Gastrocnemius medialis (tissue), 4 donors: Measurements from ENCODE around the gene NPAS3.

ENCODE experiments used
- POLR2A ChIP-seq, 2 donors: fragments of 450-650 bp; IDR thresholded peaks; one replicate each; pipeline ENCODE4 v1.6.1; 2017; ENCODE audit warnings: antibody characterized with exemption in 2 of 2, mild to moderate bottlenecking in 2 of 2, moderate library complexity in 2 of 2
- TF ChIP-seq, protein P1 (sequence below), 5 experiments: fragments of 450-650 bp in 3 of 5; fragments of 200-600 bp in 2 of 5; sonication (generic) in 2 of 5; IDR thresholded peaks in 4 of 5; conservative IDR thresholded peaks in 1 of 5; 1 replicate in 4 of 5; 2 replicates in 1 of 5; pipeline ENCODE4 v1.5.1; 2016 to 2019; ENCODE audit warnings: antibody characterized with exemption in 5 of 5, mild to moderate bottlenecking in 3 of 5, moderate library complexity in 3 of 5

DNA sequence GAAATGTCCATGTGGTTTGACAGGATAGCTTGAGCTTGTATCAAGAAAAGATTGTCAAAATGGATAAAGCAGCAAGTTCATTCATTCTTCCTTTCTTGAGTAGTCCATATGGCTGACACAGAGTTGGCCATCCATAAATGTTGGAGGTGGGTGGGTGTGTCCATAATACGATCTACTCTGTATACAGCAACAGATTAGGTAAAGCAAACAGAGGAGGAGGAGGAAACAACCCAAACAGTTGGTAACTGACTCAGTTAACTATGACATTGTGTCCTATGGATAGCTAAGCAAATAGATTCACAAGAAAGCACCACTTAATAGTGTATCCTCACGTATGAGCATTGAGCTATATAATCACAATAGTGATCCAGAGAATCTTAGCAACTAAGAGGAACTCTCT lies 868.2 kb downstream of the NPAS3 start:
- TF ChIP-seq, protein P1, sequence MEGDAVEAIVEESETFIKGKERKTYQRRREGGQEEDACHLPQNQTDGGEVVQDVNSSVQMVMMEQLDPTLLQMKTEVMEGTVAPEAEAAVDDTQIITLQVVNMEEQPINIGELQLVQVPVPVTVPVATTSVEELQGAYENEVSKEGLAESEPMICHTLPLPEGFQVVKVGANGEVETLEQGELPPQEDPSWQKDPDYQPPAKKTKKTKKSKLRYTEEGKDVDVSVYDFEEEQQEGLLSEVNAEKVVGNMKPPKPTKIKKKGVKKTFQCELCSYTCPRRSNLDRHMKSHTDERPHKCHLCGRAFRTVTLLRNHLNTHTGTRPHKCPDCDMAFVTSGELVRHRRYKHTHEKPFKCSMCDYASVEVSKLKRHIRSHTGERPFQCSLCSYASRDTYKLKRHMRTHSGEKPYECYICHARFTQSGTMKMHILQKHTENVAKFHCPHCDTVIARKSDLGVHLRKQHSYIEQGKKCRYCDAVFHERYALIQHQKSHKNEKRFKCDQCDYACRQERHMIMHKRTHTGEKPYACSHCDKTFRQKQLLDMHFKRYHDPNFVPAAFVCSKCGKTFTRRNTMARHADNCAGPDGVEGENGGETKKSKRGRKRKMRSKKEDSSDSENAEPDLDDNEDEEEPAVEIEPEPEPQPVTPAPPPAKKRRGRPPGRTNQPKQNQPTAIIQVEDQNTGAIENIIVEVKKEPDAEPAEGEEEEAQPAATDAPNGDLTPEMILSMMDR (IDR thresholded peaks at IDR 0.05 in 4 of 5, conservative IDR thresholded peaks at IDR 0.05 in 1 of 5) = no peak
- TF ChIP-seq POLR2A (IDR thresholded peaks at IDR 0.05) = no peak
